ENCODE data around the gene MRPL4. TPM values are rescaled to one million over a fixed set of nuclear protein-coding genes. Genes with fewer than 3 reads are reported as not detected.

Gene MRPL4
- total and polyA plus RNA-seq, 2 of the 13 experiments (the other 11 are each of a cell fraction or from before 2014, with no cell fraction given), result 40.6 to 42.5 TPM

DNA sequence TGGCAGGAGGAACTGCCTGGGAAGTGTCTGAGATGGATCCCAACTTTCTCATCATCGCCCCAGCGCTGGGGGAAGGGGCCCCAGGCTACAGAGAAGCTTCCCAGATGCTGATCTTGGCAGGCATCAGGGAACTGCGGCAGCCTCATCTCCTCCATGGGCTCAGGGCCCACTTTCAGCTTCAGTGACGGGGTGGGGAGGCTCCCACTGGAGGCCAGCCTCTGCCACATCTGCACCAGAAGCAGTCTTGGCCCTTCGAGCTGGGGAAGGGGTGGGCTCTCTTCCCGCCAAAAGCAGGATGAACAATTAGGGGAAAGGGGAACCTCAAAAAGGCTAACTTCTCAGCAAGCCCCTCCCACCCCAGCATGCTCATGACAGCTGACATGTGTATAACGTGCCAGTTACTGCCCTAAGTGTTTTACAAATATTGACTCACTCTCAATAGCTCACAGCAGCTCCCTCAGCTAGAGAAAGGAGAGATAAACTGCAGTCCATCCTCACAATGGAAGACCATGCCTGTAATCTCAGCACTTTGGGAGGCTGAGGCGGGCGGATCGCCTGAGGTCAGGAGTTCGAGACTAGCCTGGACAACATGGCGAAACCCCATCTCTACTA lies 13.7 kb upstream of the MRPL4 start (continued):
- TF ChIP-seq, protein P1, sequence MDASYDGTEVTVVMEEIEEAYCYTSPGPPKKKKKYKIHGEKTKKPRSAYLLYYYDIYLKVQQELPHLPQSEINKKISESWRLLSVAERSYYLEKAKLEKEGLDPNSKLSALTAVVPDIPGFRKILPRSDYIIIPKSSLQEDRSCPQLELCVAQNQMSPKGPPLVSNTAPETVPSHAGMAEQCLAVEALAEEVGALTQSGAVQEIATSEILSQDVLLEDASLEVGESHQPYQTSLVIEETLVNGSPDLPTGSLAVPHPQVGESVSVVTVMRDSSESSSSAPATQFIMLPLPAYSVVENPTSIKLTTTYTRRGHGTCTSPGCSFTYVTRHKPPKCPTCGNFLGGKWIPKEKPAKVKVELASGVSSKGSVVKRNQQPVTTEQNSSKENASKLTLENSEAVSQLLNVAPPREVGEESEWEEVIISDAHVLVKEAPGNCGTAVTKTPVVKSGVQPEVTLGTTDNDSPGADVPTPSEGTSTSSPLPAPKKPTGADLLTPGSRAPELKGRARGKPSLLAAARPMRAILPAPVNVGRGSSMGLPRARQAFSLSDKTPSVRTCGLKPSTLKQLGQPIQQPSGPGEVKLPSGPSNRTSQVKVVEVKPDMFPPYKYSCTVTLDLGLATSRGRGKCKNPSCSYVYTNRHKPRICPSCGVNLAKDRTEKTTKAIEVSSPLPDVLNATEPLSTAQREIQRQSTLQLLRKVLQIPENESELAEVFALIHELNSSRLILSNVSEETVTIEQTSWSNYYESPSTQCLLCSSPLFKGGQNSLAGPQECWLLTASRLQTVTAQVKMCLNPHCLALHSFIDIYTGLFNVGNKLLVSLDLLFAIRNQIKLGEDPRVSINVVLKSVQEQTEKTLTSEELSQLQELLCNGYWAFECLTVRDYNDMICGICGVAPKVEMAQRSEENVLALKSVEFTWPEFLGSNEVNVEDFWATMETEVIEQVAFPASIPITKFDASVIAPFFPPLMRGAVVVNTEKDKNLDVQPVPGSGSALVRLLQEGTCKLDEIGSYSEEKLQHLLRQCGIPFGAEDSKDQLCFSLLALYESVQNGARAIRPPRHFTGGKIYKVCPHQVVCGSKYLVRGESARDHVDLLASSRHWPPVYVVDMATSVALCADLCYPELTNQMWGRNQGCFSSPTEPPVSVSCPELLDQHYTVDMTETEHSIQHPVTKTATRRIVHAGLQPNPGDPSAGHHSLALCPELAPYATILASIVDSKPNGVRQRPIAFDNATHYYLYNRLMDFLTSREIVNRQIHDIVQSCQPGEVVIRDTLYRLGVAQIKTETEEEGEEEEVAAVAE (CRISPR knock-in tag; IDR thresholded peaks at IDR 0.05; ENCODE audit: borderline replicate concordance), result no peak
- peak; percentile 72 for TF ChIP-seq SALL1 (CRISPR knock-in tag; IDR thresholded peaks at IDR 0.05)
- no peak for TF ChIP-seq ZNF383 (CRISPR knock-in tag; IDR thresholded peaks at IDR 0.05; ENCODE audit: borderline replicate concordance)
- TF ChIP-seq, protein P2, sequence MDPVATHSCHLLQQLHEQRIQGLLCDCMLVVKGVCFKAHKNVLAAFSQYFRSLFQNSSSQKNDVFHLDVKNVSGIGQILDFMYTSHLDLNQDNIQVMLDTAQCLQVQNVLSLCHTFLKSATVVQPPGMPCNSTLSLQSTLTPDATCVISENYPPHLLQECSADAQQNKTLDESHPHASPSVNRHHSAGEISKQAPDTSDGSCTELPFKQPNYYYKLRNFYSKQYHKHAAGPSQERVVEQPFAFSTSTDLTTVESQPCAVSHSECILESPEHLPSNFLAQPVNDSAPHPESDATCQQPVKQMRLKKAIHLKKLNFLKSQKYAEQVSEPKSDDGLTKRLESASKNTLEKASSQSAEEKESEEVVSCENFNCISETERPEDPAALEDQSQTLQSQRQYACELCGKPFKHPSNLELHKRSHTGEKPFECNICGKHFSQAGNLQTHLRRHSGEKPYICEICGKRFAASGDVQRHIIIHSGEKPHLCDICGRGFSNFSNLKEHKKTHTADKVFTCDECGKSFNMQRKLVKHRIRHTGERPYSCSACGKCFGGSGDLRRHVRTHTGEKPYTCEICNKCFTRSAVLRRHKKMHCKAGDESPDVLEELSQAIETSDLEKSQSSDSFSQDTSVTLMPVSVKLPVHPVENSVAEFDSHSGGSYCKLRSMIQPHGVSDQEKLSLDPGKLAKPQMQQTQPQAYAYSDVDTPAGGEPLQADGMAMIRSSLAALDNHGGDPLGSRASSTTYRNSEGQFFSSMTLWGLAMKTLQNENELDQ (CRISPR knock-in tag; IDR thresholded peaks at IDR 0.05; ENCODE audit: borderline replicate concordance), result no peak
- TF ChIP-seq, protein P3, sequence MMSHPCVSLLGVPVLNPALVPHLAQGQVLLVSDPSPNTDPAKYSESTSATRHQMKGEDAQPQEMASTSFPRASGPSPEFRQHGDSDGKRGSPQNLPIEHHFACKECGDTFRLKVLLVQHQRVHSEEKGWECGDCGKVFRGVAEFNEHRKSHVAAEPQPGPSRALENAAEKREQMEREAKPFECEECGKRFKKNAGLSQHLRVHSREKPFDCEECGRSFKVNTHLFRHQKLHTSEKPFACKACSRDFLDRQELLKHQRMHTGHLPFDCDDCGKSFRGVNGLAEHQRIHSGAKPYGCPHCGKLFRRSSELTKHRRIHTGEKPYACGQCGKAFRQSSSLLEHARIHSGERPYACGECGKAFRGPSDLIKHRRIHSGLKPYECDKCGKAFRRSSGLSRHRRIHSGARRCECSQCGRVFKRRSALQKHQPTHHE (CRISPR knock-in tag; IDR thresholded peaks at IDR 0.05; ENCODE audit: borderline replicate concordance), result no peak
- peak; percentile 86 for TF ChIP-seq SP5 (CRISPR knock-in tag; IDR thresholded peaks at IDR 0.05; ENCODE audit: borderline replicate concordance, low read depth)
- peak; percentile 49 for TF ChIP-seq ZNF629 (CRISPR knock-in tag; conservative IDR thresholded peaks at IDR 0.05)
- TF ChIP-seq, protein P4, sequence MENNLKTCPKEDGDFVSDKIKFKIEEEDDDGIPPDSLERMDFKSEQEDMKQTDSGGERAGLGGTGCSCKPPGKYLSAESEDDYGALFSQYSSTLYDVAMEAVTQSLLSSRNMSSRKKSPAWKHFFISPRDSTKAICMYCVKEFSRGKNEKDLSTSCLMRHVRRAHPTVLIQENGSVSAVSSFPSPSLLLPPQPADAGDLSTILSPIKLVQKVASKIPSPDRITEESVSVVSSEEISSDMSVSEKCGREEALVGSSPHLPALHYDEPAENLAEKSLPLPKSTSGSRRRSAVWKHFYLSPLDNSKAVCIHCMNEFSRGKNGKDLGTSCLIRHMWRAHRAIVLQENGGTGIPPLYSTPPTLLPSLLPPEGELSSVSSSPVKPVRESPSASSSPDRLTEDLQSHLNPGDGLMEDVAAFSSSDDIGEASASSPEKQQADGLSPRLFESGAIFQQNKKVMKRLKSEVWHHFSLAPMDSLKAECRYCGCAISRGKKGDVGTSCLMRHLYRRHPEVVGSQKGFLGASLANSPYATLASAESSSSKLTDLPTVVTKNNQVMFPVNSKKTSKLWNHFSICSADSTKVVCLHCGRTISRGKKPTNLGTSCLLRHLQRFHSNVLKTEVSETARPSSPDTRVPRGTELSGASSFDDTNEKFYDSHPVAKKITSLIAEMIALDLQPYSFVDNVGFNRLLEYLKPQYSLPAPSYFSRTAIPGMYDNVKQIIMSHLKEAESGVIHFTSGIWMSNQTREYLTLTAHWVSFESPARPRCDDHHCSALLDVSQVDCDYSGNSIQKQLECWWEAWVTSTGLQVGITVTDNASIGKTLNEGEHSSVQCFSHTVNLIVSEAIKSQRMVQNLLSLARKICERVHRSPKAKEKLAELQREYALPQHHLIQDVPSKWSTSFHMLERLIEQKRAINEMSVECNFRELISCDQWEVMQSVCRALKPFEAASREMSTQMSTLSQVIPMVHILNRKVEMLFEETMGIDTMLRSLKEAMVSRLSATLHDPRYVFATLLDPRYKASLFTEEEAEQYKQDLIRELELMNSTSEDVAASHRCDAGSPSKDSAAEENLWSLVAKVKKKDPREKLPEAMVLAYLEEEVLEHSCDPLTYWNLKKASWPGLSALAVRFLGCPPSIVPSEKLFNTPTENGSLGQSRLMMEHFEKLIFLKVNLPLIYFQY (CRISPR knock-in tag; IDR thresholded peaks at IDR 0.05; ENCODE audit: borderline replicate concordance), result no peak
- peak; percentile 80 for TF ChIP-seq SOX5 (CRISPR knock-in tag; IDR thresholded peaks at IDR 0.05; ENCODE audit: borderline replicate concordance)
- peak; percentile 52; the same call in 1 of the 2 replicates for TF ChIP-seq BCL6 (CRISPR knock-in tag; IDR thresholded peaks at IDR 0.05)
- TF ChIP-seq, protein P5, sequence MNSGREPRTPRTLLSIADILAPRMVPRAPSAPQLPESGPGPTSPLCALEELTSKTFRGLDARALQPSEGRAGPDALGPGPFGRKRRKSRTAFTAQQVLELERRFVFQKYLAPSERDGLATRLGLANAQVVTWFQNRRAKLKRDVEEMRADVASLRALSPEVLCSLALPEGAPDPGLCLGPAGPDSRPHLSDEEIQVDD (CRISPR knock-in tag; IDR thresholded peaks at IDR 0.05; ENCODE audit: borderline replicate concordance), result no peak
- TF ChIP-seq ZNF224 (CRISPR knock-in tag; IDR thresholded peaks at IDR 0.05), result no peak
- TF ChIP-seq, protein P6, sequence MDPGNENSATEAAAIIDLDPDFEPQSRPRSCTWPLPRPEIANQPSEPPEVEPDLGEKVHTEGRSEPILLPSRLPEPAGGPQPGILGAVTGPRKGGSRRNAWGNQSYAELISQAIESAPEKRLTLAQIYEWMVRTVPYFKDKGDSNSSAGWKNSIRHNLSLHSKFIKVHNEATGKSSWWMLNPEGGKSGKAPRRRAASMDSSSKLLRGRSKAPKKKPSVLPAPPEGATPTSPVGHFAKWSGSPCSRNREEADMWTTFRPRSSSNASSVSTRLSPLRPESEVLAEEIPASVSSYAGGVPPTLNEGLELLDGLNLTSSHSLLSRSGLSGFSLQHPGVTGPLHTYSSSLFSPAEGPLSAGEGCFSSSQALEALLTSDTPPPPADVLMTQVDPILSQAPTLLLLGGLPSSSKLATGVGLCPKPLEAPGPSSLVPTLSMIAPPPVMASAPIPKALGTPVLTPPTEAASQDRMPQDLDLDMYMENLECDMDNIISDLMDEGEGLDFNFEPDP (CRISPR knock-in tag; conservative IDR thresholded peaks at IDR 0.05), result no peak
- peak; percentile 69; the same call in 1 of the 2 replicates for TF ChIP-seq HDAC2 (CRISPR knock-in tag; IDR thresholded peaks at IDR 0.05)
- no peak for TF ChIP-seq SNAI1 (CRISPR knock-in tag; IDR thresholded peaks at IDR 0.05; ENCODE audit: borderline replicate concordance)

Measured in HepG2 (cell line).